GM23338 (cell line): Measurements from ENCODE around the gene ERN2.

ENCODE experiments used
- CREB1 ChIP-seq: fragments of 250-450 bp; sonication (Bioruptor Pico); IDR thresholded peaks from 2 replicates; pipeline ENCODE4 v1.5.0; 2020; ENCODE audit warnings: low read depth, mild to moderate bottlenecking, moderate library complexity
- CTCF ChIP-seq, 2 experiments: fragments of 200-600 bp in 1 of 2; sonication (generic) in 1 of 2; conservative IDR thresholded peaks; 2 replicates each; pipeline versions ENCODE4 v1.5.1 to v1.6.1; 2016 to 2017; ENCODE audit warnings: antibody characterized with exemption in 2 of 2, low read depth in 2 of 2, mild to moderate bottlenecking in 2 of 2, moderate library complexity in 1 of 2
- EZH2 ChIP-seq: fragments of 200-600 bp; sonication (generic); IDR thresholded peaks from one replicate; pipeline ENCODE4 v1.8.0; 2017; ENCODE audit warnings: antibody characterized with exemption, mild to moderate bottlenecking, low read depth; ENCODE audit not compliant: unreplicated experiment
- EZH2phosphoT487 ChIP-seq: fragments of 200-600 bp; sonication (generic); IDR thresholded peaks from one replicate; pipeline ENCODE4 v1.8.1; 2018; ENCODE audit warnings: antibody characterized with exemption; ENCODE audit not compliant: unreplicated experiment
- POLR2AphosphoS5 ChIP-seq: IDR thresholded peaks from 2 replicates; pipeline ENCODE4 v1.6.1; 2016; ENCODE audit warnings: antibody characterized with exemption, low read depth
- REST ChIP-seq: IDR thresholded peaks from one replicate; pipeline ENCODE4 v1.6.1; 2018; ENCODE audit warnings: antibody characterized with exemption; ENCODE audit not compliant: unreplicated experiment
- ZNF114 ChIP-seq: fragments of 250-450 bp; sonication (Bioruptor Pico); IDR thresholded peaks from 2 replicates; pipeline ENCODE4 v1.5.0; 2020; ENCODE audit warnings: mild to moderate bottlenecking, moderate library complexity

- TF ChIP-seq CREB1 (CRISPR knock-in tag) (no peak), CTCF (conservative IDR thresholded peaks at IDR 0.05; ENCODE audit: low read depth in 2 of 2) (no peak), REST (no peak), EZH2 (no peak), POLR2AphosphoS5 (no peak), EZH2phosphoT487 (no peak), ZNF114 (CRISPR knock-in tag) (no peak)
Observed at GRCh38 chr16:23663918-23664317, 49.1 kb downstream of the ERN2 start.
